Neuron (in vitro differentiated cells): Measurements from ENCODE around the gene TMEM204.

Source experiments
- H2AFZ ChIP-seq: one replicate; pipeline ENCODE4 v1.6.1; 2013; ENCODE audit warnings: low read depth, mild to moderate bottlenecking, inconsistent platforms, low read length, moderate library complexity
- H3K27me3 ChIP-seq: one replicate; pipeline ENCODE4 v1.6.1; 2013; ENCODE audit warnings: low read length; ENCODE audit not compliant: insufficient read depth
- H3K36me3 ChIP-seq: one replicate; pipeline ENCODE4 v1.6.1; 2013; ENCODE audit warnings: low read length; ENCODE audit not compliant: insufficient read depth
- H3K4me1 ChIP-seq: one replicate; pipeline ENCODE4 v1.6.1; 2013; ENCODE audit warnings: low read length; ENCODE audit not compliant: insufficient read depth
- H3K4me3 ChIP-seq: 2 replicates; pipeline ENCODE4 v1.5.1; 2013; ENCODE audit warnings: mild to moderate bottlenecking, low read length, moderate library complexity
- H3K9me3 ChIP-seq: one replicate; pipeline ENCODE4 v1.6.1; 2013; ENCODE audit warnings: low read length

Gene TMEM204

GRCh38 chr16:1518626-1519135 lies 14.8 kb upstream of the TMEM204 start:
- Histone ChIP-seq H3K4me1 (no peaks in the 10 kb centered on the region), H3K36me3 (peaks cover 32% of the 10 kb centered on the region), H3K27me3 (no peaks in the 10 kb centered on the region), H2AFZ (no peak overlapping the region), H3K9me3 (peaks cover 2% of the 10 kb centered on the region), H3K4me3 (no peak overlapping the region)

GRCh38 chr16:1519831-1520230 lies 13.6 kb upstream of the TMEM204 start:
- no peaks in the 10 kb centered on the region for H3K27me3 ChIP-seq
- no peak overlapping the region for H3K4me3 ChIP-seq
- peaks cover 39% of the 10 kb centered on the region for H3K36me3 ChIP-seq

GRCh38 chr16:1520461-1520860 lies 13.0 kb upstream of the TMEM204 start:
- Histone ChIP-seq H2AFZ (no peak overlapping the region), H3K4me1 (no peaks in the 10 kb centered on the region), H3K27me3 (no peaks in the 10 kb centered on the region), H3K9me3 (peaks cover under 1% of the 10 kb centered on the region), H3K4me3 (no peak overlapping the region), H3K36me3 (peaks cover 38% of the 10 kb centered on the region)

More at GRCh38 chr16:1519831-1520230, 13.6 kb upstream of the TMEM204 start:
- Histone ChIP-seq H3K9me3 (peaks cover 2% of the 10 kb centered on the region), H2AFZ (no peak overlapping the region), H3K4me1 (no peaks in the 10 kb centered on the region)

DNA sequence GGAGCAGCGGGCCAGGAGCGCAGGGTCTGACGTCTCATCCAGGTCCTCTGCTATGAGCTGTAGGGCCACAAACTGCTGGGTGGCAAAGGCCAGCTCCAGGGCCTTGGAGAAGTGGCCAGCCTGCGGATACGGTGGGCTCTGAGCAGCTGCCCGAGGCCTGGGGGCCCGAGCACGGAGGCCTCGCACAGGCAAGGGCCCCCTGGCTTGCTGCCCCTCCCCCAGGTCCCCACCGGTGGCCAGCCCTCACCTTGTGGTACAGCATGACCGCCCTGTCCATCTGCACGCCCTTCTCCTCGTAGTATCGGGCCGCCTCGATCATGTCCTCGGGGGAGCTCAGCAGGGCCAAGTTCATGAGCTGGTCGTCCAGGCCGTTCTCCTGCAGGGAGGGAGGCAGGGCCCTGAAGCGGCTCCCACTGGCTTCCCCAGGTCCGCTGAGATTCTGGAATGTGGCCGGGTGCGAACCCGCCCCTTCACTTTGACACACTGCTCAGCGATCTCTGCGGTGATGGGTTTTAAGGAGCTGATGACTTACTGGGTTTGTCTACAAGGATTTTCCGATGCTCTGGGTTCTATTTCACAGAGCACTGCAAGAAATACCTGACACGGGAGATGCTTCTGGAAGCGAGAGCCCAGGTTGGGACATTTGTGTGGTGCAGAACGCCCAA lies 9.8 kb upstream of the TMEM204 start:
- Histone ChIP-seq H2AFZ (no peak overlapping the region), H3K9me3 (no peaks in the 10 kb centered on the region), H3K4me3 (no peak overlapping the region), H3K27me3 (no peaks in the 10 kb centered on the region), H3K36me3 (peaks cover 38% of the 10 kb centered on the region), H3K4me1 (no peaks in the 10 kb centered on the region)

DNA sequence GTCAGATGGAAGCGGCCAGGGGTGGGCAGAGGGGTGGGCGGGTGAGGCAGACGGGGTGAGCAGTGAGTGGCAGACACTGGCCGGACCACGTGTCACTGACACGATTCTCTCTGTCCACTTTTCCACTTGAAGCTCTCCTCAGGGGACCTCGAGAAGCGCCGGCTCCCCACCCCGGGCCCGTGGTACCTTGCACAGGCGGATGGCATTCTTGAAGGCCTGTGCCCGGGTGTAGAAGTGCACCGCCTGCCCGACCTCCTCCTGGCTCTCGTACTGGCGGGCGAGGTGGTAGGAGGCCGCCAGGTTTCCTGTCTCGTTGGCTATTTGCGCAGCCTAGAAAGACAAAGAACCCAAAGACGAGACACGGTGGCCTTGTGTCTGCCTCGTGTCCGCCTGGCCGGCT lies 9.1 kb upstream of the TMEM204 start:
- H2AFZ ChIP-seq = no peak overlapping the region
- H3K27me3 ChIP-seq = no peaks in the 10 kb centered on the region
- H3K9me3 ChIP-seq = no peaks in the 10 kb centered on the region
- H3K4me3 ChIP-seq = no peak overlapping the region
- peaks cover 35% of the 10 kb centered on the region for H3K36me3 ChIP-seq
- no peaks in the 10 kb centered on the region for H3K4me1 ChIP-seq

DNA sequence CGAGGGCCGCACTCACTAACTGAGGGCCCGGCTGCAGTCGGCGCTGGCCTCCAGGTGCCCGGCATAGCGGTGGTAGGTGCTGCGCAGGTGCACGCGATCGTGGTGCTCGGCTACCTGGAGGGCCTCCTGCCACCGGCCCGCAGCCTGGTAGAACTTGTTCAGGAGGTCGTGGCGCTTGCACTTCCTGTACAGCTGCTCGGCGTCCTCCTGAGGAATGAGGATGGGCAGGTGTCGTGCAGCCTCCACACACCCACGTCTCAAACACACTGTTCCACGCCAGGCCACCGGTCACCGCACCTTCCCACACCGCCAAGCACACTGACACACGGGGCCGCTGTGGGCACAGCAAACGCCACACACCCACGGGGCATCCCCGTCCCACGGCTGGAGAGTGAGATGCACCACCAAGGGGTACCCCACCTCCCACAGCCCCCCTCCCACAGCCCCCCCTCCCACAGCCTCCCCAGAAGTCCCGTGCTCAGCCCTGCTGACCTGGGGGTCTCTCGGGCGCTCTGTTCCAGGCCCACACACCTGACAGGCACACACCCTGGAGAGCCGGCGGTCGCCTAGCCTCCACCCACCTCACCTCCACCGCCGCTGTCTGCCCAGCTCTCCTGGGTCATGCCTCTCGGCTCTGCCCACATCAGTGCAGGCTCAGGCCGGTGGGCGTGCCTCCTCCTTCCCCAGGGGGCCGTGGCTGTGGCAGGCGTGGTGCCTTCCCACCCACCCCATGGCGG lies 7.4 kb upstream of the TMEM204 start:
- H3K36me3 ChIP-seq = peaks cover 22% of the 10 kb centered on the region
- H3K27me3 ChIP-seq = no peaks in the 10 kb centered on the region
- no peak overlapping the region for H2AFZ ChIP-seq
- no peaks in the 10 kb centered on the region for H3K4me1 ChIP-seq
- no peaks in the 10 kb centered on the region for H3K9me3 ChIP-seq
- no peak overlapping the region for H3K4me3 ChIP-seq

GRCh38 chr16:1526608-1527555 lies 6.6 kb upstream of the TMEM204 start:
- Histone ChIP-seq H3K4me3 (no peak overlapping the region), H3K4me1 (no peaks in the 10 kb centered on the region), H3K36me3 (peaks cover 20% of the 10 kb centered on the region), H3K9me3 (no peaks in the 10 kb centered on the region), H3K27me3 (no peaks in the 10 kb centered on the region), H2AFZ (no peak overlapping the region)

DNA sequence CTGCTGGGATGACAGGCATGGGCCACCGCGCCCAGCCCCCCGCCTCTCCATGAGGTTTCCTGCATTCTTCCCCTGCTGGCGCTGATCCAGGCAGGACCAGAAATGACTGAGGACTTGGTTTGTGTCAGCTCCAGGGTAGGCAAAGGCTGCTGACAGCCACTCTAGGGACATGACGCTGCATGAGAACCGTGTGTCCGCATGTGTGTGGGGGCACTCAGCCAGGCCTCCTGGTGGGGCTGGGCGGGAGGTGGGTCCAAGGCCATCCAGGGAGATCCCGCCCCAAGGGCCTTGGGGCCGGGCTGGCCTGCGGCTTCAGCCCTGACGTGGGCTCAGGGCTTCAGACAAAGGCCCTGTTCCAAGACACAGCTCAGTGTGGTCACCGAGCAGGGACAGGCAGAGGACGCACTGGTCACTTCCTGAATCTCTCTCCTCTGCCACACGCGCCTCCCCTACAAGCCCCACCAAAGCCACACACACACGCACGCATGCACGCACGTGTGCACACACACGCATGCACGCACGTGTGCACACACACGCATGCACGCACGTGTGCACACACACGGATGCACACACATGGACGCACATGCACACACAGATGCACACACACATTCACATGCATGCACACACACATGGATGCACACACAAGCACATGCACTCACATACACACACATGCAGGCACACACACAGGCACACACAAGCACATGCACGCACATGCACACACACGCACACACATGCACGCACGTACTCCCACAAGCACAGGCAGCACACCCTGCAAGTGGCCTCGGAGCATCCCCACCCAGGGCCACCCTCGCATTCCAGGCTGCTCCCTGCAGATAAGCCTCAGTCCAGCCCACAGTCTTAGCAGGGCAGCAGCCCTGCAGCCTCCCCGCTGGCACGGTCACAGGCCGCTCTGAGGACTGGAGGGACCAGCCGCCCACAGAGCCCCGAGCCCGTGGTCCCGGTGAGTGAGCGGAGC lies 5.3 kb upstream of the TMEM204 start:
- no peaks in the 10 kb centered on the region for H3K27me3 ChIP-seq
- peaks cover 17% of the 10 kb centered on the region for H3K36me3 ChIP-seq
- H3K4me3 ChIP-seq = no peak overlapping the region
- no peaks in the 10 kb centered on the region for H3K4me1 ChIP-seq
- H3K9me3 ChIP-seq = no peaks in the 10 kb centered on the region
- no peak overlapping the region for H2AFZ ChIP-seq

DNA sequence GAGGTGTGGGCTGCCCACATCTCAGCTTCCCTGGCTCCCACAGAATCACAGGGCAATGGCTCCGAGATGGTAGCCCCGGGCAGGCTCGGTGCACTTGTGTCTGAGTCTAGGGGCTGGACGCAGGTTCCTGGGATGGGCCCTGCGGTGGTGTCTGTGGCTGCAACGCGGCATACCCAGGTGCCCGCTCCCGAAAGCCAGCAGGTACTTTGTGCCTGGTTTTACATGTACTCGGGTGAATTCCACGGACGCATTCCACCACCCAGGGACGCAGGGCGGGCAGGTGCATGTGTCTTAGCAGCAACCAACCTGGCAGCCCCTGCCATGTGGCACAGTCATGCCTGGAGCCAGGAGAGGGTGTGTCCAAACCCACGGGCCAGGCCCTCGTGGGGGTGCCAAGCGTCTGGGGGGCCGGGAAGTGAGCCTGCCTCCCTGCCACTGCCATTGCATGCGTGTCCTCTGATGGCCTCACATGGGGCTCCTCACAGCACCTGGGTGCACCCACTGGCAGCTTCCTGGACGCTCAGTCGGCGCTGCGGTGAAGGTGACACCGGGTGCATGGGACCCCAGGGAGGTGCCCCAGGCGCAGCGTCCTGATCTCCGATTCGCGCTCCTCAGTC lies 4.4 kb upstream of the TMEM204 start:
- no peaks in the 10 kb centered on the region for H3K4me1 ChIP-seq
- no peaks in the 10 kb centered on the region for H3K27me3 ChIP-seq
- H3K9me3 ChIP-seq = no peaks in the 10 kb centered on the region
- no peak overlapping the region for H3K4me3 ChIP-seq
- no peak overlapping the region for H2AFZ ChIP-seq
- peaks cover 8% of the 10 kb centered on the region for H3K36me3 ChIP-seq

DNA sequence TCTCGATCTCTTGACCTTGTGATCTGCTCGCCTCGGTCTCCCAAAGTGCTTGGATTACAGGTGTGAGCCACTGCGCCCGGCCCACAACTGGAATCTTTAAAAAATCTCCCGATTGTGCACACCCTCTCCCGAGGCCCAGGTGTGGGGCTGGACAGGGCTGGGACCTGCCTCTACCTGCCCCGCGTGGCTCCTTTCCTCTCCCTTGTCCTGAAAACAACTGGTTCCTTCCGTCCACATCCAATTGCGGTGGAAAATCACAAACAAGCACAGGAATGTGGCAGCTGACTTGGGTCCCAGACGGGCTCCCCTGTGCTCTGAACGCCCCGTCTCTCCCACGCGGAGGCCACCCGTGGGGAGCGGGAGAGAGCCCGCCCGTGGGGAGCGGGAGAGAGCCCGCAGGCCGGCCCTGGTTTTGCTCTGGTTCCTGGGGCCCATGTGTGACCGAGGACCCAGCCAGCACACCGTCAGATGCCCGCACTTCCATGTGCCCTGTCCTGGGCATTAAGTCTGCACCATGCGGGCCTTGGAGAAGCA lies 3.0 kb upstream of the TMEM204 start:
- no peak overlapping the region for H2AFZ ChIP-seq
- no peak overlapping the region for H3K4me3 ChIP-seq
- no peaks in the 10 kb centered on the region for H3K9me3 ChIP-seq
- peaks cover 5% of the 10 kb centered on the region for H3K36me3 ChIP-seq
- no peaks in the 10 kb centered on the region for H3K27me3 ChIP-seq
- H3K4me1 ChIP-seq = no peaks in the 10 kb centered on the region

- H3K9me3 ChIP-seq = no peaks in the 10 kb centered on the region
- H3K36me3 ChIP-seq = no peaks in the 10 kb centered on the region
- no peak overlapping the region for H3K4me3 ChIP-seq
- H3K4me1 ChIP-seq = no peaks in the 10 kb centered on the region
- no peak overlapping the region for H2AFZ ChIP-seq
- no peaks in the 10 kb centered on the region for H3K27me3 ChIP-seq
These were observed 2.4 kb upstream of the TMEM204 start for GRCh38 chr16:1530883-1531637.
